Measurements from ENCODE around the gene KCNQ4. TPM values are rescaled to one million over a fixed set of nuclear protein-coding genes. Genes with fewer than 3 reads are reported as not detected.

Gene KCNQ4
- total RNA-seq, 2 experiments from 2014 or later, result 0.38 to 0.43 TPM

- DNase-seq (no peak), ATAC-seq (no peak)
- Mint-ChIP-seq H3K4me3 (no peak overlapping the region), H3K9me3 (no peaks in the 10 kb centered on the region), H3K27me3 (no peaks in the 10 kb centered on the region), H3K36me3 (ENCODE audit: low read depth) (no peaks in the 10 kb centered on the region), H3K27ac (no peak overlapping the region), H3K4me1 (ENCODE audit: low read depth) (peaks cover 24% of the 10 kb centered on the region)
- intact Hi-C loops (cut with micrococcal nuclease), result no loop called here
- CTCF ChIA-PET, result interaction anchor here (2.9 kb wide), 1 partner anchor 33 kb away, joined by 14 read pairs; no protein-coding TSS in a partner anchor
- TF ChIP-seq CTCF (IDR thresholded peaks at IDR 0.05), result no peak
- POLR2A ChIA-PET, result interaction anchor here (1.0 to 1.2 kb wide), 2 partner anchors 11 to 17 kb away, joined by 3 to 5 read pairs; no protein-coding TSS in a partner anchor
These were observed 23.4 kb downstream of the KCNQ4 start for GRCh38 chr1:40806731-40807695.

- H3K36me3 Mint-ChIP-seq (ENCODE audit: low read depth), result no peaks in the 10 kb centered on the region
- no peak for DNase-seq
- no peak overlapping the region for H3K4me3 Mint-ChIP-seq
- ChIA-PET POLR2A (interaction anchor here (0.7 to 1.3 kb wide), 3 partner anchors 10 to 16 kb away, joined by 3 read pairs; no protein-coding TSS in a partner anchor), CTCF (interaction anchor here (1.0 to 2.9 kb wide), 2 partner anchors 10 to 34 kb away, joined by 3 to 14 read pairs; no protein-coding TSS in a partner anchor)
- ATAC-seq, result no peak
- H3K9me3 Mint-ChIP-seq, result no peaks in the 10 kb centered on the region
- no peak for TF ChIP-seq CTCF (IDR thresholded peaks at IDR 0.05)
- intact Hi-C loops (cut with micrococcal nuclease), result no loop called here
- H3K27me3 Mint-ChIP-seq, result no peaks in the 10 kb centered on the region
- H3K4me1 Mint-ChIP-seq (ENCODE audit: low read depth), result peaks cover 18% of the 10 kb centered on the region
- peak overlapping the region; percentile 20 for H3K27ac Mint-ChIP-seq
These were observed 24.4 kb downstream of the KCNQ4 start for GRCh38 chr1:40808002-40808401.

DNA sequence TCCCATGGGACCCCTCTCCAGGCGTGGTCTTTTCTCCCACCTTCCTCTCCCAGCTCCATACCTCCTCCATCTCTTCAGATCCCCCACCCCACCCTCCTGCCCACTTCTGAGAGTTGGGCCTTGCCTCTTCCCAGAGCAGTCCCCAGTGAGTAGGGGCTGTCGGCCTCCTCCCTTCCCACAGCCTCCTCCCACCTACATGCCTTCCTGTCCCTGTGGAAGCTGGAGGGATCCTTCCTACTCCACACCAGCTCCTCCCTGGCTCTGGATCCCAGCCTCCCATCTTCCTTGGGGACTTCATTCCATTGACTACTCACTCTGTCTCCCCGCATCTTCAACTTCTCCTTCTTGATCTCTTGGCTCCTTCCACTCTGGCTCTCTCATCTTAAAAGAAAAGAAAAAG is 24.9 kb downstream of the KCNQ4 start:
- intact Hi-C loops (cut with micrococcal nuclease), result no loop called here
- ATAC-seq (no peak), DNase-seq (no peak)
- TF ChIP-seq CTCF (IDR thresholded peaks at IDR 0.05), result no peak
- no peaks in the 10 kb centered on the region for H3K27me3 Mint-ChIP-seq
- no peak overlapping the region for H3K4me3 Mint-ChIP-seq
- H3K4me1 Mint-ChIP-seq (ENCODE audit: low read depth), result peaks cover 18% of the 10 kb centered on the region
- no peaks in the 10 kb centered on the region for H3K36me3 Mint-ChIP-seq (ENCODE audit: low read depth)
- no peaks in the 10 kb centered on the region for H3K9me3 Mint-ChIP-seq
- no peak overlapping the region for H3K27ac Mint-ChIP-seq
- ChIA-PET CTCF (interaction anchor here (1.0 to 2.9 kb wide), 2 partner anchors 11 to 34 kb away, joined by 3 to 14 read pairs; no protein-coding TSS in a partner anchor), POLR2A (interaction anchor here (0.6 to 1.3 kb wide), 4 partner anchors 10 to 171 kb away, joined by 3 read pairs; partner anchors contain the start of gene CTPS1)

DNA sequence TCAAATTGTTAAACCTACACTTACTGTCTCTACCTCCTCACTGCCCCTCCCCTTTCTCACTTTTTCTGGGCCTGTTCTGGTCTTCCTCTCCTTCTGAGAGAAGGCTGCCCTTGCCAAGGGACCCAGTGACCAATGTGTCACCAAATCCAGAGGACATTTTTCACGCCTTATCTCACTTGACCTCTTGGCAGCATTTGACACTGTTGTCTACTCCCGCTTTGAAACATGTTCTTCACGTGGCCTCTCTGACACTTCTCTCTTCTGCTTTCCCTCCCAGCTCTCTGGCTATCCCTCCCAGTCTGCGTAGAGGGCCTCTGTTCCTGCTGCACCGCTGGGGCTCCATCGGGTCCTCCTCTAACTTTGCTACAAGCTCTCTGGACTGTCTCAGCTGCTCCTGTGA is 25.3 kb downstream of the KCNQ4 start:
- Mint-ChIP-seq H3K4me3 (no peak overlapping the region), H3K27ac (peak overlapping the region; percentile 55), H3K27me3 (no peaks in the 10 kb centered on the region), H3K4me1 (ENCODE audit: low read depth) (peaks cover 18% of the 10 kb centered on the region), H3K36me3 (ENCODE audit: low read depth) (no peaks in the 10 kb centered on the region), H3K9me3 (no peaks in the 10 kb centered on the region)
- ATAC-seq, result no peak
- no peak for TF ChIP-seq CTCF (IDR thresholded peaks at IDR 0.05)
- ChIA-PET CTCF (interaction anchor here (0.9 to 2.9 kb wide), 4 partner anchors 11 to 40 kb away, joined by 3 to 14 read pairs (median 4); no protein-coding TSS in a partner anchor), POLR2A (interaction anchor here (0.6 to 1.3 kb wide), 3 partner anchors 10 to 171 kb away, joined by 3 read pairs; partner anchors contain the start of gene CTPS1)
- no peak for DNase-seq
- intact Hi-C loops (cut with micrococcal nuclease), result no loop called here

Data from activated CD8-positive, alpha-beta T cell treated with anti-CD3 and anti-CD28 coated beads for 36 hours (primary cell).